Stimulated activated CD8-positive, alpha-beta memory T cell treated with anti-CD3 and anti-CD28 coated beads, Interleukin-4, amount 100 ng/mL, for 48 hours (primary cell): ENCODE data around the gene ABCC6.
"Not testable (repeated sequence)": the region's sequence is repeated elsewhere in the genome, so short reads cannot be mapped to it uniquely, and the experiment has no call there.

Source experiments
- DNase-seq: peaks from one replicate; pipeline ENCODE4 v3.0.0-alpha.2; 2020

ABCC6 gene

GRCh38 chr16:16221382-16221781 lies 1.9 kb downstream of the ABCC6 start:
- not testable (repeated sequence) for DNase-seq

- DNase-seq: not testable (repeated sequence)
These were observed 2.8 kb downstream of the ABCC6 start for GRCh38 chr16:16220449-16220848.

GRCh38 chr16:16218787-16219186 lies 4.5 kb downstream of the ABCC6 start:
- DNase-seq: not testable (repeated sequence)

GRCh38 chr16:16218349-16218748 lies 4.9 kb downstream of the ABCC6 start:
- not testable (repeated sequence) for DNase-seq

GRCh38 chr16:16213863-16214293 lies 9.4 kb downstream of the ABCC6 start:
- not testable (repeated sequence) for DNase-seq

GRCh38 chr16:16211404-16211803 lies 11.9 kb downstream of the ABCC6 start:
- DNase-seq: not testable (repeated sequence)

- not testable (repeated sequence) for DNase-seq
These were observed 14.8 kb downstream of the ABCC6 start for GRCh38 chr16:16208461-16208860.

- not testable (repeated sequence) for DNase-seq
These were observed 15.4 kb downstream of the ABCC6 start for GRCh38 chr16:16207787-16208334.

GRCh38 chr16:16207097-16207786 lies 16.1 kb downstream of the ABCC6 start:
- DNase-seq: not testable (repeated sequence)

- not testable (repeated sequence) for DNase-seq
These were observed 17.4 kb downstream of the ABCC6 start for GRCh38 chr16:16205864-16206263.

GRCh38 chr16:16204552-16204951 lies 18.7 kb downstream of the ABCC6 start:
- DNase-seq: not testable (repeated sequence)

GRCh38 chr16:16203494-16203893 lies 19.8 kb downstream of the ABCC6 start:
- not testable (repeated sequence) for DNase-seq

GRCh38 chr16:16202400-16203143 lies 20.7 kb downstream of the ABCC6 start:
- peak; percentile 69 for DNase-seq

- not testable (repeated sequence) for DNase-seq
These were observed 21.4 kb downstream of the ABCC6 start for GRCh38 chr16:16201880-16202279.

GRCh38 chr16:16200391-16200790 lies 22.9 kb downstream of the ABCC6 start:
- DNase-seq: not testable (repeated sequence)

- not testable (repeated sequence) for DNase-seq
These were observed 23.9 kb downstream of the ABCC6 start for GRCh38 chr16:16199428-16199827.

- no peak for DNase-seq
These were observed 25.3 kb downstream of the ABCC6 start for GRCh38 chr16:16197966-16198365.

GRCh38 chr16:16197331-16197730 lies 26.0 kb downstream of the ABCC6 start:
- DNase-seq: no peak

GRCh38 chr16:16196099-16196498 lies 27.2 kb downstream of the ABCC6 start:
- DNase-seq: no peak

- DNase-seq: no peak
These were observed 31.7 kb downstream of the ABCC6 start for GRCh38 chr16:16191493-16192167.

GRCh38 chr16:16190966-16191365 lies 32.3 kb downstream of the ABCC6 start:
- not testable (repeated sequence) for DNase-seq

- DNase-seq: no peak
These were observed 32.7 kb downstream of the ABCC6 start for GRCh38 chr16:16190546-16190945.

- DNase-seq: no peak
These were observed 33.5 kb downstream of the ABCC6 start for GRCh38 chr16:16189842-16190241.
